T-cell (primary cell): Measurements from ENCODE around the gene SAPCD2. TPM values are rescaled to one million over a fixed set of nuclear protein-coding genes. Genes with fewer than 3 reads are reported as not detected.
A peak's percentile ranks its signal among the peaks of the same experiment; 100 is the strongest.

ENCODE experiments used
- ATAC-seq, 4 experiments: fragments of 200-7000 bp in 3 of 4; fragments of 150-1000 bp in 1 of 4; cut with Tn5 transposase; replicated peaks in 1 of 4; 1 replicate in 3 of 4; 2 replicates in 1 of 4; pipeline ENCODE4 v1.10.0; 2021; ENCODE audit warnings: moderate library complexity in 3 of 4, mild to moderate bottlenecking in 2 of 4, moderate number of reproducible peaks in 1 of 4
- CTCF ChIA-PET, 2 donors: fragments of 300-600 bp; sonication (Branson Sonifier 250); formaldehyde crosslinking; loops; one replicate each; lab custom pipeline; 2022; ENCODE audit warnings: antibody characterized with exemption in 2 of 2; lab: Charles Lee
- POLR2A ChIA-PET, 2 donors: fragments of 300-600 bp; sonication (Branson Sonifier 250); formaldehyde crosslinking; loops; one replicate each; lab custom pipeline; 2022; ENCODE audit warnings: antibody characterized with exemption in 2 of 2; lab: Charles Lee
- DNase-seq, 35 experiments: peaks; one replicate each; pipeline versions ENCODE4 v3.0.0 to v3.0.0-alpha.2; 2013 to 2023
- H3K27ac ChIP-seq: one replicate; pipeline ENCODE4 v1.5.1; 2013; ENCODE audit warnings: low read length
- H3K27me3 ChIP-seq, 2 experiments: replicated peaks in 1 of 2; 1 replicate in 1 of 2; 2 replicates in 1 of 2; pipeline versions ENCODE4 v1.6.1 to v1.7.0; 2013; ENCODE audit warnings: low read length in 1 of 2, mixed read lengths in 1 of 2; ENCODE audit not compliant: control insufficient read depth in 2 of 2, insufficient read depth in 2 of 2; ENCODE audit errors: extremely low read depth in 1 of 2
- H3K36me3 ChIP-seq, 2 donors: 1 replicate in 1 of 2; 2 replicates in 1 of 2; pipeline versions ENCODE4 v1.6.1 to v1.7.0; 2013; ENCODE audit warnings: low read length in 1 of 2; ENCODE audit not compliant: control insufficient read depth in 2 of 2, insufficient read depth in 1 of 2; ENCODE audit errors: extremely low read depth in 1 of 2
- H3K4me1 ChIP-seq, 2 experiments: 1 replicate in 1 of 2; 2 replicates in 1 of 2; pipeline versions ENCODE4 v1.6.1 to v1.7.0; 2013; ENCODE audit warnings: low read length in 2 of 2, mixed read lengths in 1 of 2; ENCODE audit not compliant: insufficient read depth in 2 of 2, control insufficient read depth in 1 of 2; ENCODE audit errors: extremely low read depth in 1 of 2
- H3K4me3 ChIP-seq, 2 donors: 1 replicate in 1 of 2; 2 replicates in 1 of 2; pipeline versions ENCODE4 v1.5.1 to v1.7.0; 2013; ENCODE audit warnings: mild to moderate bottlenecking in 2 of 2, low read length in 1 of 2, moderate library complexity in 1 of 2; ENCODE audit not compliant: control insufficient read depth in 1 of 2; ENCODE audit errors: extremely low read depth in 1 of 2
- H3K9me3 ChIP-seq: 2 replicates; pipeline ENCODE4 v1.7.0; 2013
- H3K27ac Mint-ChIP-seq, 2 donors: one replicate each; pipeline ENCODE4 v1.8.0; 2020 to 2021; ENCODE audit warnings: mild to moderate bottlenecking in 2 of 2, mixed read lengths in 2 of 2
- H3K27me3 Mint-ChIP-seq, 2 donors: one replicate each; pipeline ENCODE4 v1.8.0; 2021 to 2022; ENCODE audit warnings: mixed read lengths in 2 of 2
- H3K36me3 Mint-ChIP-seq: one replicate; pipeline ENCODE4 v1.8.0; 2021; ENCODE audit warnings: mixed read lengths
- H3K4me1 Mint-ChIP-seq, 3 donors: one replicate each; pipeline ENCODE4 v1.8.0; 2020 to 2022; ENCODE audit warnings: mixed read lengths in 3 of 3, mild to moderate bottlenecking in 1 of 3
- H3K4me3 Mint-ChIP-seq, 3 donors: one replicate each; pipeline ENCODE4 v1.8.0; 2020 to 2022; ENCODE audit warnings: mild to moderate bottlenecking in 3 of 3, mixed read lengths in 3 of 3, moderate library complexity in 3 of 3
- H3K9me3 Mint-ChIP-seq, 3 donors: one replicate each; pipeline ENCODE4 v1.8.0; 2020 to 2022; ENCODE audit warnings: mixed read lengths in 3 of 3
- WGBS: methylation state at CpG from one replicate; pipeline ENCODE4 v1.1.5; 2013; ENCODE audit warnings: missing lambda C conversion rate; ENCODE audit not compliant: insufficient coverage; 5-methylcytosine and 5-hydroxymethylcytosine counted together
- total RNA-seq, 35 experiments: library from RNA in 6 of 35; stranded (reverse) in 6 of 35; fragments of 120-200 nt in 1 of 35; gene quantifications; one replicate each; pipeline versions ENCODE4 v1.2.1 to v1.2.4 and lab custom pipeline; 2013 to 2026

Gene SAPCD2
- total RNA-seq, 5 donors from 2014 or later (not counting 1 experiment from before 2014, with no cell fraction given), result 0.33 to 1.0 (median 0.83) TPM

GRCh38 chr9:137023583-137023991 lies 46.8 kb downstream of the SAPCD2 start:
- Mint-ChIP-seq H3K27ac (no peak overlapping the region), H3K9me3 (no peaks in the 10 kb centered on the region), H3K36me3 (no peaks in the 10 kb centered on the region), H3K27me3 (no peaks in the 10 kb centered on the region), H3K4me3 (no peak overlapping the region), H3K4me1 (peaks cover 9 to 20% (median 14%) of the 10 kb centered on the region in 3 donors)
- 96% methylated on average over 15 of the region's 15 CpGs for WGBS
- ChIA-PET CTCF (no interaction called here), POLR2A (no interaction called here)
- DNase-seq (no peak), ATAC-seq (no peak)
- Histone ChIP-seq H3K4me1 (peaks cover 9 to 45% of the 10 kb centered on the region in 2 experiments), H3K36me3 (peaks cover 0 to 16% of the 10 kb centered on the region in 2 donors), H3K9me3 (no peaks in the 10 kb centered on the region), H3K27ac (no peak overlapping the region), H3K4me3 (no peak overlapping the region), H3K27me3 (no peaks in the 10 kb centered on the region)

- ChIA-PET POLR2A (no interaction called here), CTCF (no interaction called here)
- Histone ChIP-seq H3K27ac (no peak overlapping the region), H3K36me3 (peaks cover 0 to 16% of the 10 kb centered on the region in 2 donors), H3K9me3 (no peaks in the 10 kb centered on the region), H3K4me3 (no peak overlapping the region), H3K4me1 (peaks cover 9 to 43% of the 10 kb centered on the region in 2 experiments), H3K27me3 (no peaks in the 10 kb centered on the region)
- Mint-ChIP-seq H3K27ac (no peak overlapping the region), H3K4me1 (peaks cover 9 to 20% (median 14%) of the 10 kb centered on the region in 3 donors), H3K36me3 (no peaks in the 10 kb centered on the region), H3K9me3 (no peaks in the 10 kb centered on the region), H3K4me3 (no peak overlapping the region), H3K27me3 (no peaks in the 10 kb centered on the region)
- 88% methylated on average over 3 of the region's 7 CpGs for WGBS
- ATAC-seq (no peak), DNase-seq (no peak)
These were observed 47.2 kb downstream of the SAPCD2 start for GRCh38 chr9:137023157-137023556.

GRCh38 chr9:137022662-137023008 lies 47.7 kb downstream of the SAPCD2 start:
- Mint-ChIP-seq H3K4me3 (no peak overlapping the region), H3K9me3 (no peaks in the 10 kb centered on the region), H3K4me1 (peaks cover 9 to 20% (median 14%) of the 10 kb centered on the region in 3 donors), H3K27me3 (no peaks in the 10 kb centered on the region), H3K27ac (no peak overlapping the region), H3K36me3 (no peaks in the 10 kb centered on the region)
- Histone ChIP-seq H3K4me1 (peaks cover 9 to 43% of the 10 kb centered on the region in 2 experiments), H3K36me3 (peaks cover 0 to 16% of the 10 kb centered on the region in 2 donors), H3K27ac (no peak overlapping the region), H3K27me3 (no peaks in the 10 kb centered on the region), H3K4me3 (no peak overlapping the region), H3K9me3 (no peaks in the 10 kb centered on the region)
- DNase-seq, result no peak
- CTCF ChIA-PET, result no interaction called here
- POLR2A ChIA-PET, result no interaction called here
- WGBS, result 98% methylated on average over 19 of the region's 23 CpGs
- no peak for ATAC-seq

- Mint-ChIP-seq H3K36me3 (peaks cover under 1% of the 10 kb centered on the region), H3K4me1 (peaks cover 6 to 17% (median 12%) of the 10 kb centered on the region in 3 donors), H3K9me3 (no peaks in the 10 kb centered on the region), H3K4me3 (no peak overlapping the region), H3K27ac (no peak overlapping the region), H3K27me3 (no peaks in the 10 kb centered on the region)
- ChIA-PET POLR2A (no interaction called here), CTCF (interaction anchor here in 1 of 2 donors (0.8 kb wide), 1 partner anchor 44 kb away, joined by 3 read pairs; no protein-coding TSS in a partner anchor)
- ATAC-seq, result peak; percentile 70 to 76 (median 76)
- 78% methylated on average over 23 of the region's 30 CpGs for WGBS
- peak in 34 of 35 experiments; percentile 20 to 82 (median 54) for DNase-seq
- no peak overlapping the region for H3K4me3 ChIP-seq
- peaks cover 3 to 20% of the 10 kb centered on the region in 2 donors for H3K36me3 ChIP-seq
- H3K27ac ChIP-seq, result no peak overlapping the region
- no peaks in the 10 kb centered on the region for H3K9me3 ChIP-seq
- peaks cover 5 to 37% of the 10 kb centered on the region in 2 experiments for H3K4me1 ChIP-seq
- no peaks in the 10 kb centered on the region for H3K27me3 ChIP-seq
These were observed 48.2 kb downstream of the SAPCD2 start for GRCh38 chr9:137021979-137022661.

- H3K4me3 Mint-ChIP-seq, result no peak overlapping the region
- H3K27ac ChIP-seq, result no peak overlapping the region
- no peaks in the 10 kb centered on the region for H3K9me3 Mint-ChIP-seq
These were observed 48.8 kb downstream of the SAPCD2 start for GRCh38 chr9:137021568-137021978.

GRCh38 chr9:137020771-137021567 lies 49.4 kb downstream of the SAPCD2 start:
- peaks cover 0 to 9% (median 3%) of the 10 kb centered on the region in 3 donors for H3K4me1 Mint-ChIP-seq
- H3K27ac Mint-ChIP-seq, result no peak overlapping the region
- peaks cover 0 to 26% of the 10 kb centered on the region in 2 experiments for H3K4me1 ChIP-seq
- H3K27ac ChIP-seq, result no peak overlapping the region
- H3K27me3 ChIP-seq, result no peaks in the 10 kb centered on the region
- H3K36me3 Mint-ChIP-seq, result peaks cover 6% of the 10 kb centered on the region
- ATAC-seq (no peak), DNase-seq (no peak)
- WGBS, result 96% methylated on average over 29 of the region's 32 CpGs
- H3K36me3 ChIP-seq, result peaks cover 6 to 30% of the 10 kb centered on the region in 2 donors
- CTCF ChIA-PET, result no interaction called here
- no peak overlapping the region for H3K4me3 ChIP-seq
- H3K9me3 ChIP-seq, result no peaks in the 10 kb centered on the region
- no peaks in the 10 kb centered on the region for H3K27me3 Mint-ChIP-seq
- H3K4me3 Mint-ChIP-seq, result no peak overlapping the region
- POLR2A ChIA-PET, result no interaction called here
- no peaks in the 10 kb centered on the region for H3K9me3 Mint-ChIP-seq

More at GRCh38 chr9:137021568-137021978, 48.8 kb downstream of the SAPCD2 start:
- peak in 1 of 4 experiments; percentile 9 for ATAC-seq
- Mint-ChIP-seq H3K27me3 (no peaks in the 10 kb centered on the region), H3K4me1 (peaks cover under 1 to 12% (median 7%) of the 10 kb centered on the region in 3 donors), H3K36me3 (peaks cover 5% of the 10 kb centered on the region), H3K27ac (no peak overlapping the region)
- Histone ChIP-seq H3K36me3 (peaks cover 6 to 25% of the 10 kb centered on the region in 2 donors), H3K9me3 (no peaks in the 10 kb centered on the region), H3K4me1 (peaks cover 3 to 32% of the 10 kb centered on the region in 2 experiments), H3K27me3 (no peaks in the 10 kb centered on the region), H3K4me3 (no peak overlapping the region)
- ChIA-PET CTCF (interaction anchor here in 1 of 2 donors (0.8 kb wide), 1 partner anchor 43 kb away, joined by 3 read pairs; no protein-coding TSS in a partner anchor), POLR2A (no interaction called here)
- WGBS, result 88% methylated on average over 3 of the region's 6 CpGs
- DNase-seq, result no peak
